Measurements from ENCODE around the gene BTBD2.

BTBD2 gene

DNA sequence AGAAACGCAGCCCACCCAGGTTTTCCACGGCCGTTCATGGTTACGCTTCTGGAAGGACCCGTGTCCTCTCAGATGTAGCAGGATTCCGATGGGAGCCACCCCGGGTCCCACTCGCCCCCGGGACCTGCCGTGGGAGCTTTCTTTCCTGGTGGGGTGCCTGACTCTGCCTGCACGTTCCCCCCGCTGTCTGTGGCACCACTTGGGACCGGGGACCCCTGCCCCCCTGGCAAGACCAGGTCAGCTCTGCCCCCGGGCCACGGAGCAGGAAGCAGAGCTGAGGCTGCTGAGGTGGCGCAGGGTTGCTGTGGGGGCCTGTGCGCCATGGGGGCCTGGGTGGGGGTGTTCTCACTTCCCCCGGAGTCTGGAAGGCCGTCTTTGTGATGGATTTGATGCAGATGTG, 62.5 kb downstream of the BTBD2 start:
- TF ChIP-seq TAF1 (IDR thresholded peaks at IDR 0.05; ENCODE audit: borderline replicate concordance, insufficient read depth, low read length) (no peak), REST (IDR thresholded peaks at IDR 0.05; ENCODE audit: insufficient read depth in 1 of 2, low read depth in 2 of 2, low read length in 2 of 2) (no peak), SIN3A (IDR thresholded peaks at IDR 0.05; ENCODE audit: borderline replicate concordance, insufficient read depth, low read length) (no peak), POLR2AphosphoS5 (IDR thresholded peaks at IDR 0.05; ENCODE audit: low read depth, low read length) (no peak), FOXP2 (optimal IDR thresholded peaks at IDR 0.05; ENCODE audit: borderline replicate concordance, extremely low read depth, extremely low read length, insufficient read depth) (no peak)

DNA sequence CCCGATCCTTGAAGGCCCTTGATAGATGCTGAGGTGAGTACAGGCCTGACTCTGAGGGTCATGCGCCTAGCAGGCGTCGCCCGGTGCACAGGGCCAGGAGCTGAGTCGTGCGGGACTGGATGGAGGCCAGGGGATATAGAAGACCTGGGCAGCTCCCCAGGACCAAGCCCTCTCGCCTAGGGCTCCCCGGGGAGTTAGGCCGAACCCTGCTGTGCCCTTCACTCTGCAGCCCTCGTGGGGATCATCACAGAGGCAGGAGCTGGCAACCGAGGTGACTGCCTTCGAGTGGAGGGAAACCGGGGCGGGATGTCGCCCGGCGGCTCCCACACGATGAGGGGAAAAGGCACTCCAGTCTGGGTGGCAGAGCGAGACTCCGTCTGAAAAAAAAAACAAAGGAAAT, 62.9 kb downstream of the BTBD2 start:
- TF ChIP-seq TAF1 (IDR thresholded peaks at IDR 0.05; ENCODE audit: borderline replicate concordance, insufficient read depth, low read length) (no peak), FOXP2 (optimal IDR thresholded peaks at IDR 0.05; ENCODE audit: borderline replicate concordance, extremely low read depth, extremely low read length, insufficient read depth) (no peak), REST (IDR thresholded peaks at IDR 0.05; ENCODE audit: insufficient read depth in 1 of 2, low read depth in 2 of 2, low read length in 2 of 2) (no peak), SIN3A (IDR thresholded peaks at IDR 0.05; ENCODE audit: borderline replicate concordance, insufficient read depth, low read length) (no peak), POLR2AphosphoS5 (IDR thresholded peaks at IDR 0.05; ENCODE audit: low read depth, low read length) (no peak)

DNA sequence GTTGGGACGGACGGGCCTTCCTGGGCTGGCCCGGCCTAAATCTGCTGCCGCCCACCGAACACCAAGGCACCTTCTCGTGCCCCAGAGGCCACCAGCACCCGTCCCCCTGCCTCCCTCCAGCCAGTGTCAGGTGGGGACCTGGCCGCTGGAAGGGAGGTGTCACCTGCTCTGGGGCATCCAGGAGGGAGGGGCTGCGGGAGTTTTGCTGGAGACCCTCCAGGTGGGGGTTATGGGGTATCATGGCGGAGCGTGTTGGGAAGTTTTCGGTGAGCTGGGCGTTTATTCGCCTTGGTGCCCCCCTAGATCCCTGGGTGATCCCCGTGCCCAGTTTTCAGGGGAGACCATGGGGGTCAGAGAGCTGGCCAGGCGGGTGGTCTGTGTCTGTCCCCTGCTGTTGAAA, 64.9 kb downstream of the BTBD2 start:
- no peak for TF ChIP-seq TAF1 (IDR thresholded peaks at IDR 0.05; ENCODE audit: borderline replicate concordance, insufficient read depth, low read length)
- no peak for TF ChIP-seq POLR2AphosphoS5 (IDR thresholded peaks at IDR 0.05; ENCODE audit: low read depth, low read length)
- TF ChIP-seq REST (IDR thresholded peaks at IDR 0.05; ENCODE audit: insufficient read depth in 1 of 2, low read depth in 2 of 2, low read length in 2 of 2), result no peak
- no peak for TF ChIP-seq SIN3A (IDR thresholded peaks at IDR 0.05; ENCODE audit: borderline replicate concordance, insufficient read depth, low read length)
- no peak for TF ChIP-seq FOXP2 (optimal IDR thresholded peaks at IDR 0.05; ENCODE audit: borderline replicate concordance, extremely low read depth, extremely low read length, insufficient read depth)

DNA sequence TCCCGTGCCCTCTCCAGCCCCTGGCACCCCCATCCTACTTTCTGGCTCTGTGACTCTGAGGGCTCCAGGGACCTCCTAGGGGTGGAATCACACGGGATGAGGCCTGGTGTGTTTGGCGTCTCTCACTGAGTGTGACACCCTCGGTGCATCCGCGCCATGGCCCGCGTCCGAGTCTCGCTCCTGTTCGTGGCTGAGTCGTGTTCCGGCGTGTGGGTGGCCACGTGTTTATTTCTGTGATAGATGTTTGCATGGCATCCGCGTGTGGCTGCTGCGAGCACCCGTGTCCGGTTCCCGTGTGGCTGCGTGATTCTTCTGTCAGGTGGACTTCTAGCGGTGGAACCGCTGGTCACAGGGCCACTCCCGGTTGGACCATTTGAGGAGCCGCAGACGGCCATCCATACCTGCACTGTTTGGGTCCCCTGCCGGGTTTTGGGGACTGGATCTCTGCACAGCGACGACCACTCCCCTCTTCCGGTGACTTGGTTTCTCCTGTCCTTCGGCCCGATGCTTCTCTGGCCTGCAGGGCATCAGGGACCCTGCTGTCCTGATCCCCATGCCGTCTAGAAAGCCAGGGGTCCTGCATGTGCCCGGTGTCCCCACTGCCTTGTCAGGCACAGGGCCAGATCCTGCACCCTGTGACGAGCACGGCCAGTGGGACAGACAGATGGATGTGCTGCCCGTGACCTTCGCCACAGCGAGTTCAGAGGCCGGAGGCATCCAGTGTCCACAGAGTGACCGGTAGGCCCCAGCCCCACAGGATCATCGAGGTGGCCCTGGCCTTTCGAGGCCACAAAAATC, 66.0 kb downstream of the BTBD2 start:
- no peak for TF ChIP-seq POLR2AphosphoS5 (IDR thresholded peaks at IDR 0.05; ENCODE audit: low read depth, low read length)
- TF ChIP-seq REST (IDR thresholded peaks at IDR 0.05; ENCODE audit: insufficient read depth in 1 of 2, low read depth in 2 of 2, low read length in 2 of 2), result no peak
- TF ChIP-seq FOXP2 (optimal IDR thresholded peaks at IDR 0.05; ENCODE audit: borderline replicate concordance, extremely low read depth, extremely low read length, insufficient read depth), result no peak
- TF ChIP-seq SIN3A (IDR thresholded peaks at IDR 0.05; ENCODE audit: borderline replicate concordance, insufficient read depth, low read length), result no peak
- TF ChIP-seq TAF1 (IDR thresholded peaks at IDR 0.05; ENCODE audit: borderline replicate concordance, insufficient read depth, low read length), result no peak

Measured in PFSK-1 (cell line).